Mesendoderm (in vitro differentiated cells): Measurements from ENCODE around the gene DEK.
"Not testable (repeated sequence)": the region's sequence is repeated elsewhere in the genome, so short reads cannot be mapped to it uniquely, and the experiment has no call there.

Source experiments
- DNase-seq: peaks from one replicate; pipeline ENCODE4 v3.0.0; 2013
- H2AK5ac ChIP-seq: 2 replicates; pipeline ENCODE4 v1.6.1; 2013; ENCODE audit warnings: low read length, inconsistent platforms
- H2BK120ac ChIP-seq: 2 replicates; pipeline ENCODE4 v1.6.1; 2013; ENCODE audit warnings: low read depth, mild to moderate bottlenecking, low read length, moderate library complexity, mixed read lengths
- H2BK15ac ChIP-seq: replicated peaks from 2 replicates; pipeline ENCODE4 v1.6.1; 2013; ENCODE audit warnings: low read depth, mild to moderate bottlenecking, moderate library complexity
- H2BK5ac ChIP-seq: 2 replicates; pipeline ENCODE4 v1.6.1; 2013; ENCODE audit warnings: low read length, inconsistent platforms
- H3K18ac ChIP-seq: 2 replicates; pipeline ENCODE4 v1.6.1; 2013; ENCODE audit warnings: mild to moderate bottlenecking, low read length, mixed read lengths
- H3K23ac ChIP-seq: one replicate; pipeline ENCODE4 v1.6.1; 2013; ENCODE audit warnings: low read length
- H3K27ac ChIP-seq: 2 replicates; pipeline ENCODE4 v1.5.1; 2013; ENCODE audit warnings: low read depth, mild to moderate bottlenecking, inconsistent platforms, low read length, moderate library complexity
- H3K27me3 ChIP-seq: 2 replicates; pipeline ENCODE4 v1.6.1; 2013; ENCODE audit warnings: low read length, control low read depth, mild to moderate bottlenecking, inconsistent platforms; ENCODE audit not compliant: insufficient read depth, poor library complexity
- H3K36me3 ChIP-seq: 2 replicates; pipeline ENCODE4 v1.6.1; 2013; ENCODE audit warnings: low read length, inconsistent platforms; ENCODE audit not compliant: control insufficient read depth, insufficient read depth
- H3K4ac ChIP-seq: one replicate; pipeline ENCODE4 v1.6.1; 2013; ENCODE audit warnings: low read depth, mild to moderate bottlenecking, low read length, moderate library complexity
- H3K4me1 ChIP-seq: 2 replicates; pipeline ENCODE4 v1.6.1; 2013; ENCODE audit warnings: low read depth, low read length, inconsistent platforms; ENCODE audit not compliant: control insufficient read depth
- H3K4me2 ChIP-seq: 2 replicates; pipeline ENCODE4 v1.6.1; 2013; ENCODE audit warnings: low read length
- H3K4me3 ChIP-seq: 2 replicates; pipeline ENCODE4 v1.5.1; 2013; ENCODE audit warnings: mild to moderate bottlenecking, low read length
- H3K56ac ChIP-seq: one replicate; pipeline ENCODE4 v1.6.1; 2013; ENCODE audit warnings: low read length
- H3K79me1 ChIP-seq: 2 replicates; pipeline ENCODE4 v1.6.1; 2013; ENCODE audit warnings: low read length, inconsistent platforms
- H3K79me2 ChIP-seq: 2 replicates; pipeline ENCODE4 v1.6.1; 2013; ENCODE audit warnings: mild to moderate bottlenecking, low read length; ENCODE audit not compliant: control insufficient read depth, insufficient read depth
- H3K9ac ChIP-seq: 2 replicates; pipeline ENCODE4 v1.6.1; 2013; ENCODE audit warnings: low read length, inconsistent platforms
- H4K5ac ChIP-seq: one replicate; pipeline ENCODE4 v1.6.1; 2013; ENCODE audit warnings: low read length
- H4K8ac ChIP-seq: one replicate; pipeline ENCODE4 v1.6.1; 2013; ENCODE audit warnings: low read depth, mild to moderate bottlenecking, control low read depth, low read length, moderate library complexity
- WGBS: extraction: QIAGEN DNeasy Blood & Tissue Kit; methylation state at CpG from one replicate; pipeline ENCODE4 v1.1.7; 2013; ENCODE audit warnings: low lambda C conversion rate, missing lambda C conversion rate; ENCODE audit not compliant: insufficient coverage; ENCODE audit errors: extremely low coverage; 5-methylcytosine and 5-hydroxymethylcytosine counted together

DEK gene

DNA sequence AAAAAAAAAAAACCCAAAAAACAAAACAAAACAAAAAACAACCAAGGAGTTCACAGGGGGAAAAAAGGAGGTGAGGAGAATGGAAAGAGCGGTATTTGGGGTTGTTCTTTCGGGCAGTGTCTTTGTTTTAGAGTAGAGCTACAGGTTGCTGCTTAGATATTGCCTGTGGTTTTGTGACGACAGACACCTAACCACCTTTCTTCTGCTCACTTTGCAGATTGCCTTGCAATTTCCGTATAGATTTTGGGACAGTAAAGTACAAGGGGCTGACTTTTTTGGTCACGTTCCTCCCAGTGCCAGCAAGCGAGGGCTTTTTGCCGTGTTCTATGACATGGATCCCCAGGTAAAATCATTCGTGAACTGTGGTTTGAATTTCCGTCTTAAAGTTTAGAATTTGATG is 50.9 kb downstream of the DEK start:
- Histone ChIP-seq H3K23ac (no peak overlapping the region), H4K8ac (no peak overlapping the region), H3K4me1 (no peaks in the 10 kb centered on the region), H3K56ac (no peak overlapping the region), H3K36me3 (no peaks in the 10 kb centered on the region), H4K5ac (no peak overlapping the region), H2AK5ac (no peak overlapping the region), H3K27me3 (no peaks in the 10 kb centered on the region), H3K4ac (no peak overlapping the region), H3K4me2 (no peak overlapping the region), H2BK5ac (no peak overlapping the region), H3K27ac (no peak overlapping the region), H3K79me1 (no peaks in the 10 kb centered on the region), H2BK120ac (no peak overlapping the region), H3K4me3 (no peak overlapping the region), H3K79me2 (no peaks in the 10 kb centered on the region), H2BK15ac (no peak overlapping the region), H3K9ac (no peak overlapping the region), H3K18ac (no peak overlapping the region)
- DNase-seq: no peak
- WGBS: no CpG with 5 or more reads among the region's 9 CpGs

- no peak overlapping the region for H3K18ac ChIP-seq
- no peak overlapping the region for H4K5ac ChIP-seq
- no peak overlapping the region for H3K27ac ChIP-seq
- H3K4ac ChIP-seq: no peak overlapping the region
- no peak overlapping the region for H2BK120ac ChIP-seq
- no peak overlapping the region for H3K23ac ChIP-seq
- no peaks in the 10 kb centered on the region for H3K4me1 ChIP-seq
- no CpG with 5 or more reads among the region's 4 CpGs for WGBS
- DNase-seq: no peak
- H3K36me3 ChIP-seq: no peaks in the 10 kb centered on the region
- no peak overlapping the region for H3K56ac ChIP-seq
- no peak overlapping the region for H3K4me2 ChIP-seq
- H3K27me3 ChIP-seq: no peaks in the 10 kb centered on the region
- H3K4me3 ChIP-seq: no peak overlapping the region
- no peak overlapping the region for H3K9ac ChIP-seq
- no peaks in the 10 kb centered on the region for H3K79me2 ChIP-seq
- H2BK5ac ChIP-seq: no peak overlapping the region
- no peak overlapping the region for H2AK5ac ChIP-seq
- no peaks in the 10 kb centered on the region for H3K79me1 ChIP-seq
- no peak overlapping the region for H4K8ac ChIP-seq
- no peak overlapping the region for H2BK15ac ChIP-seq
Measured at GRCh38 chr6:18212231-18212630, 52.1 kb downstream of the DEK start.

DNA sequence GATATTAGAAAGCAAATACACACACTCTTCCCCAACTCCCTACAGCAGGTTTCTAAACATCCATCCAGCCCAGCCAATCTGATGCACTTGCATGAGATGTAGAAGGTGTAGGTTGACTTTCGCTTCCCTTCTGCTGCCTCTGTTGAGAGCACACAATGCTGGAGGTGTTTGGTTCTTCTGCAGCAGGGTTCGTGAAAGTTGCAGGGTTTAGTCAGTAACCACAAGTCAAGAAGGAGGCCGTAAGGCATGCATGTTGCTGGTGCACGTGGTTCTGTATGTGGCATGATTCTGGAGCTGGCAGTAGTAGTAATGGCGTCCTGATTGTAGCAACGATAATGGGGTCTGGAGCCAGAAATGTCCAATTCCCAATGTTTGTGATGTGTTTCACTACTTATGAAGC is 53.0 kb downstream of the DEK start:
- no peak for DNase-seq
- Histone ChIP-seq H3K9ac (no peak overlapping the region), H2BK120ac (no peak overlapping the region), H4K8ac (no peak overlapping the region), H4K5ac (no peak overlapping the region), H3K56ac (no peak overlapping the region), H3K79me2 (no peaks in the 10 kb centered on the region), H3K4me3 (no peak overlapping the region), H3K27ac (no peak overlapping the region), H3K18ac (no peak overlapping the region), H3K27me3 (no peaks in the 10 kb centered on the region), H3K36me3 (no peaks in the 10 kb centered on the region), H3K79me1 (no peaks in the 10 kb centered on the region), H3K23ac (no peak overlapping the region), H2BK5ac (no peak overlapping the region), H3K4me1 (no peaks in the 10 kb centered on the region), H2BK15ac (no peak overlapping the region), H2AK5ac (no peak overlapping the region), H3K4me2 (no peak overlapping the region), H3K4ac (no peak overlapping the region)
- no CpG with 5 or more reads among the region's 6 CpGs for WGBS

DNA sequence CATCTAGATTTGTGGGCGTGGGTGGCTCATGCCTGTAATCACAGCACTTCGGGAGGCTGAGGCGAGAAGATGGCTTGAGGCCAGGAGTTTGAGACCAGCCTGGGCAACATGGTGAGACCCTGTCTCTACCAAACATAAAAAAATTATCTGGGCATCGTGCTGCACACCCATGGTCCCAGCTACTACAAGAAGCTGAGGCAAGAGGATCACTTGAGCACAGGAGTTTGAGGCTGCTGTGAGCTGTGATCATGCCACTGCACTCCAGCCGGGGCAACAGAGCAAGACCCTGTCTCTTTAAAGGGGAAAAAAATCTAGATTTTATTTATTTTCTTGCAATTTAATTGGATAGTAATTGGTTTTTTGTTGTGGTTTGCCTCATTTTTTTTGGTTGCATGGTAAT is 53.6 kb downstream of the DEK start:
- DNase-seq: no peak
- H3K36me3 ChIP-seq: no peaks in the 10 kb centered on the region
- H3K79me2 ChIP-seq: no peaks in the 10 kb centered on the region
- H2BK15ac ChIP-seq: no peak overlapping the region
- no CpG with 5 or more reads among the region's 5 CpGs for WGBS
- H3K23ac ChIP-seq: no peak overlapping the region
- no peaks in the 10 kb centered on the region for H3K27me3 ChIP-seq
- H2BK120ac ChIP-seq: no peak overlapping the region
- no peak overlapping the region for H4K5ac ChIP-seq
- no peak overlapping the region for H3K27ac ChIP-seq
- H3K4me2 ChIP-seq: no peak overlapping the region
- H4K8ac ChIP-seq: no peak overlapping the region
- H2BK5ac ChIP-seq: no peak overlapping the region
- H3K56ac ChIP-seq: no peak overlapping the region
- no peaks in the 10 kb centered on the region for H3K4me1 ChIP-seq
- H3K4ac ChIP-seq: no peak overlapping the region
- no peak overlapping the region for H3K18ac ChIP-seq
- H3K79me1 ChIP-seq: no peaks in the 10 kb centered on the region
- no peak overlapping the region for H3K4me3 ChIP-seq
- H2AK5ac ChIP-seq: no peak overlapping the region
- H3K9ac ChIP-seq: no peak overlapping the region

- WGBS: no CpG with 5 or more reads among the region's 12 CpGs
- Histone ChIP-seq H3K79me2 (no peaks in the 10 kb centered on the region), H2BK120ac (no peak overlapping the region)
Measured at GRCh38 chr6:18209539-18210197, 54.7 kb downstream of the DEK start.

DNA sequence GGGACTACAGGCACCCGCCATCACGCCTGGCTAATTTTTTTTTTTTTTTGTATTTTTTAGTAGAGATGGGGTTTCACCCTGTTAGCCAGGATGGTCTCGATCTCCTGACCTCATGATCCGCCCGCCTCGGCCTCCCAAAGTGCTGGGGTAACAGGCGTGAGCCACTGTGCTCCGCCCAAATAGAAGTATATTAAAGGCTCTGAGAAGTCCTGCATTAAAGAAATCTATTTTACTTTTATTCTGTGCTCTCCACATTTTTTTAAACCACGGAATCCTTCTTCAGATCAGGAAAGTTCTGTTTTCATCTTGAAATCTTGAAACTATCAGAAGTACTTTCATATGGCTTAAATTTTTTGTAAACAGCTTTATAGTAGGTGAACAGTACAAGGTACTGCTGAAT is 55.6 kb downstream of the DEK start:
- H2BK15ac ChIP-seq, H3K18ac ChIP-seq, H2AK5ac ChIP-seq, H3K27ac ChIP-seq, H2BK120ac ChIP-seq, H2BK5ac ChIP-seq, H3K23ac ChIP-seq, H3K79me2 ChIP-seq, H3K4me1 ChIP-seq, H3K4ac ChIP-seq, H4K5ac ChIP-seq, H3K27me3 ChIP-seq, H3K4me2 ChIP-seq, DNase-seq, H3K4me3 ChIP-seq, H4K8ac ChIP-seq, H3K79me1 ChIP-seq, H3K9ac ChIP-seq, H3K36me3 ChIP-seq, H3K56ac ChIP-seq: not testable (repeated sequence)
- no CpG with 5 or more reads among the region's 9 CpGs for WGBS

More at GRCh38 chr6:18209539-18210197, 54.7 kb downstream of the DEK start:
- H2AK5ac ChIP-seq: no peak overlapping the region
- no peaks in the 10 kb centered on the region for H3K36me3 ChIP-seq
- no peak overlapping the region for H3K23ac ChIP-seq
- no peaks in the 10 kb centered on the region for H3K27me3 ChIP-seq
- H3K4me2 ChIP-seq: no peak overlapping the region
- no peak overlapping the region for H3K27ac ChIP-seq
- no peak overlapping the region for H3K56ac ChIP-seq
- no peak overlapping the region for H4K5ac ChIP-seq
- no peak for DNase-seq
- H3K4me3 ChIP-seq: no peak overlapping the region
- H2BK5ac ChIP-seq: no peak overlapping the region
- no peaks in the 10 kb centered on the region for H3K79me1 ChIP-seq
- no peak overlapping the region for H3K4ac ChIP-seq
- H2BK15ac ChIP-seq: no peak overlapping the region
- H4K8ac ChIP-seq: no peak overlapping the region
- H3K18ac ChIP-seq: no peak overlapping the region
- no peak overlapping the region for H3K9ac ChIP-seq
- H3K4me1 ChIP-seq: no peaks in the 10 kb centered on the region
